ENCODE results near the gene REX1BD.

The REX1BD gene

DNA sequence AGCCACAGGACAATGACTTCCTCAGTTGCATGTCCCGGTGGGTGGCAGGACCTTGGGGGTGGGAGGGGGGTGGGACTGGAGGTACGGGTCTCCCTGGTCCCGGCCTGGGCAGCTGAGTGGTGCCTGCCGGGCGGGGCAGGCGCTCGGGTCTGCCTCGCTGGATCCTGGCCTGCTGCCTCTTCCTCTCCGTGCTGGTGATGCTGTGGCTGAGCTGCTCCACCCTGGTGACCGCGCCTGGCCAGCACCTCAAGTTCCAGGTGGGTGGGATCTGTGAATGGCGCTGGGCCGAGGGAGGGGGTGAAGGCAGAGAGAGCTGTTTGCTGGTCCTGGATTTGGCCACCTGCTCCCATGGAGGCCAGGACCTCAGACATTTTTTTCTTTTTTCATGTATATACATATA lies 29.6 kb downstream of the REX1BD start:
- DNase-seq = no peak
- Histone ChIP-seq H3K4me2 (ENCODE audit: insufficient read depth, low read length) (no peak overlapping the region), H3K4me3 (ENCODE audit: low read depth in 1 of 2, low read length in 2 of 2) (no peak overlapping the region), H3K36me3 (ENCODE audit: insufficient read depth, low read length) (no peaks in the 10 kb centered on the region), H2AFZ (ENCODE audit: low read depth, low read length) (no peak overlapping the region), H4K20me1 (ENCODE audit: insufficient read depth, low read length) (no peaks in the 10 kb centered on the region), H3K9me3 (ENCODE audit: insufficient read depth, low read length, severe bottlenecking) (no peaks in the 10 kb centered on the region), H3K27ac (ENCODE audit: low read length) (no peak overlapping the region), H3K9ac (ENCODE audit: low read depth, low read length) (no peak overlapping the region), H3K79me2 (ENCODE audit: insufficient read depth, low read length) (no peaks in the 10 kb centered on the region), H3K27me3 (ENCODE audit: insufficient read depth, low read length, poor library complexity) (peaks cover 3% of the 10 kb centered on the region), H3K4me1 (ENCODE audit: insufficient read depth, low read length) (no peaks in the 10 kb centered on the region)
- no peak for ATAC-seq (ENCODE audit: insufficient read depth, low read depth)
- TF ChIP-seq EZH2 (IDR thresholded peaks at IDR 0.05; ENCODE audit: borderline replicate concordance, low read depth, low read length, severe bottlenecking) = no peak
- TF ChIP-seq, protein P1, sequence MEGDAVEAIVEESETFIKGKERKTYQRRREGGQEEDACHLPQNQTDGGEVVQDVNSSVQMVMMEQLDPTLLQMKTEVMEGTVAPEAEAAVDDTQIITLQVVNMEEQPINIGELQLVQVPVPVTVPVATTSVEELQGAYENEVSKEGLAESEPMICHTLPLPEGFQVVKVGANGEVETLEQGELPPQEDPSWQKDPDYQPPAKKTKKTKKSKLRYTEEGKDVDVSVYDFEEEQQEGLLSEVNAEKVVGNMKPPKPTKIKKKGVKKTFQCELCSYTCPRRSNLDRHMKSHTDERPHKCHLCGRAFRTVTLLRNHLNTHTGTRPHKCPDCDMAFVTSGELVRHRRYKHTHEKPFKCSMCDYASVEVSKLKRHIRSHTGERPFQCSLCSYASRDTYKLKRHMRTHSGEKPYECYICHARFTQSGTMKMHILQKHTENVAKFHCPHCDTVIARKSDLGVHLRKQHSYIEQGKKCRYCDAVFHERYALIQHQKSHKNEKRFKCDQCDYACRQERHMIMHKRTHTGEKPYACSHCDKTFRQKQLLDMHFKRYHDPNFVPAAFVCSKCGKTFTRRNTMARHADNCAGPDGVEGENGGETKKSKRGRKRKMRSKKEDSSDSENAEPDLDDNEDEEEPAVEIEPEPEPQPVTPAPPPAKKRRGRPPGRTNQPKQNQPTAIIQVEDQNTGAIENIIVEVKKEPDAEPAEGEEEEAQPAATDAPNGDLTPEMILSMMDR (IDR thresholded peaks at IDR 0.05; ENCODE audit: borderline replicate concordance, extremely low read depth, low read length, poor library complexity, severe bottlenecking) = no peak

DNA sequence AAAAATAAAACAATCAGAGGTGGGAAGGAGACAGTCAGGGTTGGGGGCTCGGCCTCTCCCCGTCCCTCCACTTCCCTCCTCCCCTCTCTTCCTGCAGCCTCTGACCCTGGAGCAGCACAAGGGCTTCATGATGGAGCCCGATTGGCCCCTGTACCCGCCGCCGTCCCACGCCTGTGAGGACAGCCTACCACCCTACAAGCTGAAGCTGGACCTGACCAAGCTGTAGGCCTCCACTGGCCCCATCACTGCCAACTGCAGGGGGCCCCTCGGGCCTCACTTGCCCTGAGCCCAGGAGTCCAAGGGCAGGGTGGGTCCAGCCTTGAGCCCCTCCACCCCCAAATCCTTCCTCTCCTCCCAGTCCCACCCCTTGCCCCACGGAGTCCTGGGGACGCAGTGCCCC lies 31.7 kb downstream of the REX1BD start:
- no peaks in the 10 kb centered on the region for H3K27me3 ChIP-seq (ENCODE audit: insufficient read depth, low read length, poor library complexity)
- H2AFZ ChIP-seq (ENCODE audit: low read depth, low read length) = no peak overlapping the region
- no peak overlapping the region for H3K4me2 ChIP-seq (ENCODE audit: insufficient read depth, low read length)
- H3K79me2 ChIP-seq (ENCODE audit: insufficient read depth, low read length) = no peaks in the 10 kb centered on the region
- TF ChIP-seq, protein P1 (IDR thresholded peaks at IDR 0.05; ENCODE audit: borderline replicate concordance, extremely low read depth, low read length, poor library complexity, severe bottlenecking) = no peak
- no peak for TF ChIP-seq EZH2 (IDR thresholded peaks at IDR 0.05; ENCODE audit: borderline replicate concordance, low read depth, low read length, severe bottlenecking)
- no peak overlapping the region for H3K9ac ChIP-seq (ENCODE audit: low read depth, low read length)
- no peak overlapping the region for H3K27ac ChIP-seq (ENCODE audit: low read length)
- no peaks in the 10 kb centered on the region for H4K20me1 ChIP-seq (ENCODE audit: insufficient read depth, low read length)
- ATAC-seq (ENCODE audit: insufficient read depth, low read depth) = no peak
- H3K36me3 ChIP-seq (ENCODE audit: insufficient read depth, low read length) = no peaks in the 10 kb centered on the region
- no peaks in the 10 kb centered on the region for H3K4me1 ChIP-seq (ENCODE audit: insufficient read depth, low read length)
- no peaks in the 10 kb centered on the region for H3K9me3 ChIP-seq (ENCODE audit: insufficient read depth, low read length, severe bottlenecking)
- no peak for DNase-seq
- H3K4me3 ChIP-seq (ENCODE audit: low read depth in 1 of 2, low read length in 2 of 2) = no peak overlapping the region

DNA sequence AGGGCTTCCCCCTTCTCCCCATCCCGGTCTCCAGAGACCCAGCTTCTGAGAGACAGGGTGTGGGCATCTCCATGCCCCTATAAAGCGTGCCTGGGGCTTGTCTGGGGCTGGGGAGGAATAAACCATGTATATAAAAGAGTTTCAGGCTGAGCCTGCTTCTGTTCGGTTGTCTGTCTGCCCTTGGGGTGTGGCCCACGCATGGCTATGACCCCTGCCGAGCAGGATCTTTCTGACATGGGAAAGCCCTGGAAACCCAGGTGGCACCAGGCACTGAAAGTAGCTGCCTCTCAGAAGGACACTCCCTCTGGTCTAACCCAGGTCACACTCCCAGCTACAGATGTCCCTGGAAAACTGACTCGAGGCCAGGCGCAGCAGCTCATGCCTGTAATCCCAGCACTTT lies 32.3 kb downstream of the REX1BD start:
- Histone ChIP-seq H3K4me2 (ENCODE audit: insufficient read depth, low read length) (no peak overlapping the region), H3K4me1 (ENCODE audit: insufficient read depth, low read length) (no peaks in the 10 kb centered on the region), H4K20me1 (ENCODE audit: insufficient read depth, low read length) (no peaks in the 10 kb centered on the region), H3K9ac (ENCODE audit: low read depth, low read length) (no peak overlapping the region), H3K27ac (ENCODE audit: low read length) (no peak overlapping the region), H3K4me3 (ENCODE audit: low read depth in 1 of 2, low read length in 2 of 2) (no peak overlapping the region), H3K79me2 (ENCODE audit: insufficient read depth, low read length) (no peaks in the 10 kb centered on the region), H3K27me3 (ENCODE audit: insufficient read depth, low read length, poor library complexity) (no peaks in the 10 kb centered on the region), H2AFZ (ENCODE audit: low read depth, low read length) (no peak overlapping the region), H3K9me3 (ENCODE audit: insufficient read depth, low read length, severe bottlenecking) (no peaks in the 10 kb centered on the region), H3K36me3 (ENCODE audit: insufficient read depth, low read length) (no peaks in the 10 kb centered on the region)
- no peak for ATAC-seq (ENCODE audit: insufficient read depth, low read depth)
- no peak for DNase-seq
- TF ChIP-seq EZH2 (IDR thresholded peaks at IDR 0.05; ENCODE audit: borderline replicate concordance, low read depth, low read length, severe bottlenecking) = no peak
- TF ChIP-seq, protein P1 (IDR thresholded peaks at IDR 0.05; ENCODE audit: borderline replicate concordance, extremely low read depth, low read length, poor library complexity, severe bottlenecking) = no peak

DNA sequence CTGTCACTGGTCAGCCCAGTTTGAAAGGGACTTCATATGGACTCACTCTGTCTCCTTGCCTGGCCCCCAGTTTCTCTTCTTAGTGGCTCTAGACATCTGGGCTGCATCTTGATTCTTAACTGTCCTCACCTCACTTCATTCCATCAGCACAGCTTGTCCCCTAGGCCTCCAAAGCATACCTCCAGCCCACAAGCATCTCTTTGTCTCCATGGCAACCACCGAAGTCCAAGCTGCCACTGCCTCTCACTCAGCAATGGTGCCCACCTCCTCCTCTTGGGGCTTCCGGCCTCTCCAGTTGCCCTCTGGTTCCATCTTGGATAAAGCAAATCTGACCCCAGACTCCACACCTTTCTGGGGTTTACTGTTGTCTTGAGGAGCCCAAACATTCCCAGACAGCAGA lies 38.3 kb downstream of the REX1BD start:
- ATAC-seq (ENCODE audit: insufficient read depth, low read depth) = no peak
- DNase-seq = no peak

More for the DNA sequence above, 38.3 kb downstream of the REX1BD start:
- Histone ChIP-seq H3K4me2 (ENCODE audit: insufficient read depth, low read length) (no peak overlapping the region), H3K9me3 (ENCODE audit: insufficient read depth, low read length, severe bottlenecking) (no peaks in the 10 kb centered on the region), H3K27me3 (ENCODE audit: insufficient read depth, low read length, poor library complexity) (no peaks in the 10 kb centered on the region), H2AFZ (ENCODE audit: low read depth, low read length) (no peak overlapping the region), H3K36me3 (ENCODE audit: insufficient read depth, low read length) (no peaks in the 10 kb centered on the region), H3K4me3 (ENCODE audit: low read depth in 1 of 2, low read length in 2 of 2) (no peak overlapping the region), H3K4me1 (ENCODE audit: insufficient read depth, low read length) (no peaks in the 10 kb centered on the region), H3K27ac (ENCODE audit: low read length) (no peak overlapping the region), H3K79me2 (ENCODE audit: insufficient read depth, low read length) (no peaks in the 10 kb centered on the region), H3K9ac (ENCODE audit: low read depth, low read length) (no peak overlapping the region), H4K20me1 (ENCODE audit: insufficient read depth, low read length) (no peaks in the 10 kb centered on the region)
- TF ChIP-seq EZH2 (IDR thresholded peaks at IDR 0.05; ENCODE audit: borderline replicate concordance, low read depth, low read length, severe bottlenecking) = no peak
- TF ChIP-seq, protein P1 (IDR thresholded peaks at IDR 0.05; ENCODE audit: borderline replicate concordance, extremely low read depth, low read length, poor library complexity, severe bottlenecking) = no peak
